GM12865 (cell line): ENCODE measurements around the gene CYP2W1.
A peak's percentile ranks its signal among the peaks of the same experiment; 100 is the strongest.

Experiments used
- DNase-seq: peaks from one replicate; pipeline ENCODE4 v3.0.0; 2010; ENCODE audit warnings: low read depth
- H3K4me3 ChIP-seq: 2 replicates; pipeline ENCODE4 v1.5.1; 2011; ENCODE audit warnings: mild to moderate bottlenecking, low read depth, low read length, control low read depth
- CTCF ChIP-seq: IDR thresholded peaks from 2 replicates; pipeline ENCODE4 v1.5.1; 2011; ENCODE audit warnings: low read length, control low read depth, low read depth, inconsistent platforms; ENCODE audit not compliant: insufficient read depth; ENCODE audit errors: missing control alignments

The CYP2W1 gene

GRCh38 chr7:969403-969802 is 13.6 kb upstream of the CYP2W1 start:
- no peak for DNase-seq
- no peak for TF ChIP-seq CTCF
- H3K4me3 ChIP-seq = no peak overlapping the region

- no peak overlapping the region for H3K4me3 ChIP-seq
- no peak for DNase-seq
- no peak for TF ChIP-seq CTCF
Observed at GRCh38 chr7:970744-971143, 12.2 kb upstream of the CYP2W1 start.

- H3K4me3 ChIP-seq = no peak overlapping the region
- no peak for TF ChIP-seq CTCF
- DNase-seq = no peak
Observed at GRCh38 chr7:972110-972509, 10.9 kb upstream of the CYP2W1 start.

DNA sequence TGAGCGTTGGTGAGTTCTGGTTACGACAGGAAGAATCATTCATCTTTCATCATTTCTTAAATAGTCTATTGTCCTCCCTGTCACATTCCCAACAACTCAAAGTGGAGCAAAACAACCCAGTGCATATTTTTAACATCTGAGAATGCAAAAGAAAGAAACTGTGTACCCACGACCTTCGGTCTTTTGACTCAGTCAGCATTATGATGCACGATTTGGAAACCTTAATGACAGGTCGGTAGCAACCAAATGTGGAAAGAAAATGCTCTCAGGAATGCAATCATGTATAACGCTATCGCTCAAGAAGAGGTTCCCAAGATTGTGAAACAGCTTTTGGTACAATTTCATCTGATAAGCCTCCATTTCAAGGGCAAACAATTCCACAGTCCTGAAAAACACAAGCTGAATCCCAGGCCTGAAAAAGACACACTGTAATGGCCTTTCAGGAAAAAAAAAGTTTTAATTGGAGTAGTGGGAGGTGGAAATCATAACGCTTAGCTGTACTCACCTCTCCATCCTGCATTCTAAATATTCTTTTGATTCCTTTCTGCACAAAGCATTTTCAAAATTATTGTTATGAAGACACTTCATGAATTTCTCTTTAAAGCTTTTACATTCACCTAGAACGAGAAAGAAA is 10.2 kb upstream of the CYP2W1 start:
- TF ChIP-seq CTCF = no peak
- DNase-seq = no peak
- no peak overlapping the region for H3K4me3 ChIP-seq

DNA sequence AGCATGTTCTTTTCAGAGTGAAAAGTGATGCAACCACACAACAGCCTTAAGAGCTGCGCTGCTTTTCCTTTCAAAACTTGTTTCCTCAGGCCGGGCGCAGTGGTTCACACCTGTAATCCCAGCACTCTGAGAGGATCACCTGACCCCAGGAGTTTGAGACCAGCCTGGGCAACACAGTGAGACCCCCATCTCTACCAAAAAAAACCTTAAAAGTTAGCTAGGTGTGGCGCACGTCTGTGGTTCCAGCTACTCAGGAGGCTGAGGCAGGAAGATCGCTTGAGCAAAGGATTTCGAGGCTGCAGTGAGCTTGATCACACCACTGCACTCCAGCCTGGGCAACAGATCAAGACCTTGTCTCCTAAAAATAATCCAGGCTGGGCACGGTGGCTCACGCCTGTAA is 9.7 kb upstream of the CYP2W1 start:
- no peak overlapping the region for H3K4me3 ChIP-seq
- TF ChIP-seq CTCF = no peak
- no peak for DNase-seq

DNA sequence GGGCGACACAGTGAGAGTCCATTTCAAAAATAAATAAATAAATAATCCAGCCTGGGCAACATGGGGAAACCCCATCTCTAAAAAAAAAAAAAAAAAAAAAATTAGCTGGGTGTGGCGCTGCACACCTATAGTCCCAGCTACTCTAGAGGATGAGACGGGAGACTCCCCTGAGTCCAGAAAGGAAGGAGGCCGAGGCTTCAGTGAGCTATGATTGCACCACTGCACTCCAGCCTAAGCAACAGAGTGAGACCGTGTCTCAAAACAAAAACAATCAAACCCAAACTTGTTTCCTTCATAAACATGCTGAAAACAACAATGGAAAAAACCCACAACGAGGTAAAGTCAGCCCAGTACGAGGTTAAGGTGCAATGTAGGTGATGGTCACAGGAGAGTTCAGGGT is 8.8 kb upstream of the CYP2W1 start:
- no peak for DNase-seq
- TF ChIP-seq CTCF = no peak

More for the DNA sequence above, 8.8 kb upstream of the CYP2W1 start:
- peak overlapping the region; percentile 87 for H3K4me3 ChIP-seq
